CD4-positive, alpha-beta T cell (primary cell): Measurements from ENCODE around the gene PIGH. TPM values are rescaled to one million over a fixed set of nuclear protein-coding genes. Genes with fewer than 3 reads are reported as not detected.
A peak's percentile ranks its signal among the peaks of the same experiment; 100 is the strongest.

Experiments used
- ATAC-seq: fragments of 200-7000 bp; cut with Tn5 transposase; one replicate; pipeline ENCODE4 v1.10.0; 2022; ENCODE audit warnings: mild to moderate bottlenecking; ENCODE audit not compliant: poor library complexity
- CTCF ChIA-PET: fragments of 350-600 bp; sonication (Branson Sonifier 250); formaldehyde crosslinking; loops from one replicate; lab custom pipeline; 2021; ENCODE audit warnings: antibody characterized with exemption, inconsistent platforms; lab: Charles Lee
- POLR2A ChIA-PET: fragments of 350-600 bp; sonication (Branson Sonifier 250); formaldehyde crosslinking; loops from one replicate; lab custom pipeline; 2021; ENCODE audit warnings: antibody characterized with exemption, inconsistent platforms; lab: Charles Lee
- DNase-seq, 14 experiments: peaks; one replicate each; pipeline ENCODE4 v3.0.0-alpha.2; 2013 to 2020; ENCODE audit warnings: mixed read lengths in 2 of 14
- H3K27ac ChIP-seq, 2 donors: one replicate each; pipeline versions ENCODE4 v1.5.1 to v1.7.0; 2013; ENCODE audit warnings: low read length in 2 of 2, low read depth in 1 of 2, mild to moderate bottlenecking in 1 of 2
- H3K27me3 ChIP-seq, 2 experiments: 1 replicate in 1 of 2; 2 replicates in 1 of 2; pipeline versions ENCODE4 v1.6.1 to v1.7.0; 2013; ENCODE audit warnings: low read length in 2 of 2, control low read depth in 1 of 2, mild to moderate bottlenecking in 1 of 2, moderate library complexity in 1 of 2; ENCODE audit not compliant: insufficient read depth in 2 of 2, control insufficient read depth in 1 of 2
- H3K36me3 ChIP-seq: one replicate; pipeline ENCODE4 v1.6.1; 2013; ENCODE audit warnings: low read length, control low read depth; ENCODE audit not compliant: insufficient read depth
- H3K4me1 ChIP-seq: one replicate; pipeline ENCODE4 v1.6.1; 2013; ENCODE audit warnings: low read length, control low read depth; ENCODE audit not compliant: insufficient read depth
- H3K4me3 ChIP-seq: one replicate; pipeline ENCODE4 v1.5.1; 2013; ENCODE audit warnings: mild to moderate bottlenecking, low read length, moderate library complexity
- H3K9me3 ChIP-seq, 2 experiments: 1 replicate in 1 of 2; 2 replicates in 1 of 2; pipeline versions ENCODE4 v1.6.1 to v1.7.0; 2013; ENCODE audit warnings: low read length in 2 of 2, mild to moderate bottlenecking in 2 of 2, control low read depth in 1 of 2, moderate library complexity in 1 of 2; ENCODE audit not compliant: control insufficient read depth in 1 of 2, insufficient read depth in 1 of 2
- H3K27ac Mint-ChIP-seq: one replicate; pipeline ENCODE4 v1.8.0; 2020; ENCODE audit warnings: mixed read lengths
- H3K27me3 Mint-ChIP-seq: one replicate; pipeline ENCODE4 v1.8.0; 2021; ENCODE audit warnings: mixed read lengths
- H3K36me3 Mint-ChIP-seq: one replicate; pipeline ENCODE4 v1.8.0; 2021; ENCODE audit warnings: low read depth, mixed read lengths
- H3K4me1 Mint-ChIP-seq: one replicate; pipeline ENCODE4 v1.8.0; 2021; ENCODE audit warnings: low read depth, mixed read lengths
- H3K4me3 Mint-ChIP-seq: one replicate; pipeline ENCODE4 v1.8.0; 2020; ENCODE audit warnings: mild to moderate bottlenecking, mixed read lengths
- H3K9me3 Mint-ChIP-seq: one replicate; pipeline ENCODE4 v1.8.0; 2020; ENCODE audit warnings: mixed read lengths
- intact Hi-C, 2 experiments: fragments of 100-400 bp; cut with DNase I in 1 of 2; cut with micrococcal nuclease in 1 of 2; formaldehyde crosslinking; loops; one replicate each; pipeline versions ENCODE4 v1.15.1 to v1.9.0; 2023 to 2025; cut with DNase I, micrococcal nuclease
- total RNA-seq, 174 experiments: library from RNA in 2 of 174; stranded (reverse) in 2 of 174; gene quantifications; one replicate each; pipeline ENCODE4 v1.2.3 and lab custom pipeline; 2021 to 2026
- TF ChIP-seq, protein P1 (sequence below): fragments of 200-600 bp; IDR thresholded peaks from one replicate; pipeline ENCODE4 v1.8.0; 2022; ENCODE audit warnings: antibody characterized with exemption, mild to moderate bottlenecking

The PIGH gene
- total RNA-seq, 2 experiments from 2014 or later, result 66.0 to 69.7 TPM

- H3K9me3 ChIP-seq, result no peaks in the 10 kb centered on the region
- Mint-ChIP-seq H3K27ac (peak overlapping the region; percentile 83), H3K27me3 (no peaks in the 10 kb centered on the region), H3K4me1 (peaks cover 44% of the 10 kb centered on the region), H3K4me3 (peak overlapping the region; percentile 36), H3K9me3 (no peaks in the 10 kb centered on the region), H3K36me3 (peaks cover 7% of the 10 kb centered on the region)
- peak in 1 of 14 experiments; percentile 28 for DNase-seq
- TF ChIP-seq, protein P1, sequence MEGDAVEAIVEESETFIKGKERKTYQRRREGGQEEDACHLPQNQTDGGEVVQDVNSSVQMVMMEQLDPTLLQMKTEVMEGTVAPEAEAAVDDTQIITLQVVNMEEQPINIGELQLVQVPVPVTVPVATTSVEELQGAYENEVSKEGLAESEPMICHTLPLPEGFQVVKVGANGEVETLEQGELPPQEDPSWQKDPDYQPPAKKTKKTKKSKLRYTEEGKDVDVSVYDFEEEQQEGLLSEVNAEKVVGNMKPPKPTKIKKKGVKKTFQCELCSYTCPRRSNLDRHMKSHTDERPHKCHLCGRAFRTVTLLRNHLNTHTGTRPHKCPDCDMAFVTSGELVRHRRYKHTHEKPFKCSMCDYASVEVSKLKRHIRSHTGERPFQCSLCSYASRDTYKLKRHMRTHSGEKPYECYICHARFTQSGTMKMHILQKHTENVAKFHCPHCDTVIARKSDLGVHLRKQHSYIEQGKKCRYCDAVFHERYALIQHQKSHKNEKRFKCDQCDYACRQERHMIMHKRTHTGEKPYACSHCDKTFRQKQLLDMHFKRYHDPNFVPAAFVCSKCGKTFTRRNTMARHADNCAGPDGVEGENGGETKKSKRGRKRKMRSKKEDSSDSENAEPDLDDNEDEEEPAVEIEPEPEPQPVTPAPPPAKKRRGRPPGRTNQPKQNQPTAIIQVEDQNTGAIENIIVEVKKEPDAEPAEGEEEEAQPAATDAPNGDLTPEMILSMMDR, result no peak
- no peak overlapping the region for H3K4me3 ChIP-seq
- peaks cover 21% of the 10 kb centered on the region for H3K4me1 ChIP-seq
- no peaks in the 10 kb centered on the region for H3K36me3 ChIP-seq
- ChIA-PET CTCF (interaction anchor here (1.1 to 1.5 kb wide), 2 partner anchors 23 to 44 kb away, joined by 5 to 6 read pairs; partner anchors contain the start of gene PIGH), POLR2A (interaction anchor here (1.1 kb wide), 1 partner anchor 44 kb away, joined by 3 read pairs; no protein-coding TSS in a partner anchor)
- intact Hi-C loops, result loop anchor here in 1 of 2 experiments (5.0 kb wide), 1 partner anchor 195 kb away; the partner anchor contains the start of genes RAD51B and ZFYVE26
- no peak for ATAC-seq
- H3K27me3 ChIP-seq, result peaks cover 0 to 4% of the 10 kb centered on the region in 2 experiments
- H3K27ac ChIP-seq, result no peak overlapping the region
Observed at GRCh38 chr14:67622675-67623074, 22.6 kb upstream of the PIGH start.

DNA sequence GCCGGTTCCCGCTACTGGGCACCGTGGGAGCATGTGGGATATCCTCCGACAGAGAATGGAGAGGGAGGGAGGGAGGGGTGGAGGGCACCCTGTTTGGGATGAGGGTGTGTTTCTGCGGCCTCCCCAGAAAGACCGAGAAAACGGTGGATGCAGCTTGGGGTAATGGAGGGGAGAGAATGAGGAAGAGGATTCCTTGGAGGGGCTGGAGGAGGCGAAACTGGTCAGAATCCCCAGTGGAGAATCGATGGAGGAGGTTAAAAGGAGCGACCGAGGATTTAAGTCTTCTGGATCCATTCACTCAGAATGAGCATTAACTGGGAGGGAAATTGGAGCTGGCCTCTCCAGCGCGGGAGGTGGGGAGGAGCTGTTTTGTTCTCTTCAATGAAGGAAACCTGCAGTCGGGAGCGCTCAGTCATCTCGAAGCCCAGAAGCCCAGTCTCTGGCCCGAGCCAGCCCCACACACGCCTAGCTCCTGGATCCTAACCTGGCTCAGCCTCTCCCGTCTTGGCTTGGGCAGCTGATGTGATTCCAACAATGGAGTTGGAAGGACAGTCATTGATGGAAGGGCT lies 20.2 kb upstream of the PIGH start:
- Histone ChIP-seq H3K36me3 (no peaks in the 10 kb centered on the region), H3K27ac (no peak overlapping the region), H3K4me1 (peaks cover 21% of the 10 kb centered on the region), H3K4me3 (peak overlapping the region; percentile 88), H3K27me3 (peaks cover 0 to 4% of the 10 kb centered on the region in 2 experiments), H3K9me3 (no peaks in the 10 kb centered on the region)
- DNase-seq (peak in 3 of 14 experiments; percentile 6 to 33 (median 19)), ATAC-seq (no peak)
- H3K4me1 Mint-ChIP-seq, result peaks cover 44% of the 10 kb centered on the region
- H3K36me3 Mint-ChIP-seq, result peaks cover 7% of the 10 kb centered on the region
- ChIA-PET POLR2A (interaction anchor here (0.6 to 3.7 kb wide), 5 partner anchors 20 to 213 kb away, joined by 3 to 29 read pairs (median 3); partner anchors contain the start of genes PIGH, RDH11 and VTI1B), CTCF (interaction anchor here (1.9 kb wide), 1 partner anchor 47 kb away, joined by 5 read pairs; no protein-coding TSS in a partner anchor)
- TF ChIP-seq, protein P1, result no peak
- peak overlapping the region; percentile 83 for H3K27ac Mint-ChIP-seq
- intact Hi-C loops, result loop anchor here in 1 of 2 experiments (1.0 to 5.0 kb wide), 2 partner anchors 19 to 197 kb away; partner anchors contain the start of genes RAD51B and ZFYVE26
- H3K9me3 Mint-ChIP-seq, result no peaks in the 10 kb centered on the region
- peak overlapping the region; percentile 94 for H3K4me3 Mint-ChIP-seq
- no peaks in the 10 kb centered on the region for H3K27me3 Mint-ChIP-seq

GRCh38 chr14:67619446-67620216 lies 19.6 kb upstream of the PIGH start, which contains the start of gene ARG2:
TSS of gene ARG2 (plus strand) at chr14:67619920. CDS start at chr14:67619978, 58 bp downstream.
- DNase-seq, result peak; percentile 92 to 99 (median 97)

More at GRCh38 chr14:67619446-67620216, 19.6 kb upstream of the PIGH start, which contains the start of gene ARG2:
- POLR2A ChIA-PET, result interaction anchor here (0.6 to 3.7 kb wide), 10 partner anchors 19 to 260 kb away, joined by 3 to 29 read pairs (median 4); partner anchors contain the start of genes ATP6V1D, EIF2S1, PIGH and RDH11
- Mint-ChIP-seq H3K36me3 (peaks cover 7% of the 10 kb centered on the region), H3K27ac (peak within 1 kb of the TSS; percentile 83), H3K9me3 (no peaks in the 10 kb centered on the region), H3K4me1 (peaks cover 44% of the 10 kb centered on the region), H3K27me3 (no peaks in the 10 kb centered on the region), H3K4me3 (peak within 1 kb of the TSS; percentile 94)
- CTCF ChIA-PET, result interaction anchor here (0.6 to 2.2 kb wide), 11 partner anchors 13 to 84 kb away, joined by 3 to 18 read pairs (median 6); partner anchors contain the start of genes PIGH, RDH11 and RDH12
- Histone ChIP-seq H3K4me3 (peak within 1 kb of the TSS; percentile 88), H3K9me3 (no peaks in the 10 kb centered on the region), H3K36me3 (no peaks in the 10 kb centered on the region), H3K4me1 (peaks cover 21% of the 10 kb centered on the region), H3K27me3 (peaks cover 0 to 4% of the 10 kb centered on the region in 2 experiments), H3K27ac (peak within 1 kb of the TSS; percentile 83 to 86)
- peak; percentile 90 for ATAC-seq
- TF ChIP-seq, protein P1, result no peak
- intact Hi-C loops, result loop anchor here (1.0 to 5.0 kb wide), 5 partner anchors 18 to 198 kb away; partner anchors contain the start of genes RAD51B (in 1 of the 2), RDH11 (in 1 of the 2) and ZFYVE26 (in 1 of the 2)
